ENCODE measurements around the gene BDKRB2. TPM values are rescaled to one million over a fixed set of nuclear protein-coding genes. Genes with fewer than 3 reads are reported as not detected.

Gene BDKRB2
- total RNA-seq, 1 experiment from 2014 or later: 0.28 TPM

DNA sequence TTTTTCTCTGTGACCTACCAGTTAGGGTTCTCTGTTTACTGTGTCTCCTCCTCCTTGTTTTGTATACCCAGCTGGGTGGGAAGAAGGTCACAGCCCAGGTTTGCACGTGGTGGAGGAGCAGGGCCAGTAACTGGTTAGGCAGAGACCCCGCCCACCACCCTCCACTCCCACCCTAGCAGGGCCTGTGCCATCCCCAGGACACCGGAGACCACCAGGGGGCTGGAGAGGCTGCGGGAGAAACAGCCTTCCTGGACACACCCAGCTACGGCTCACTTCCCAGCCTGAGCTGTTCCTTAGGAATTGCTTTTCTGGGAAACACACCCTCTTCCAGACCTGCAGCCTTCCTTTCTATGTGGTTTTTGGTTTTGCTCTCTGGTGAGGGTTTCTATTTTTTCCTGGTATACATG is 21.1 kb downstream of the BDKRB2 start:
- intact Hi-C loops (cut with micrococcal nuclease; ENCODE audit: unreplicated experiment): no loop called here
- ChIA-PET CTCF (interaction anchor here (0.6 kb wide), 1 partner anchor 21 kb away, joined by 3 read pairs; no protein-coding TSS in a partner anchor), POLR2A (ENCODE audit: unreplicated experiment) (interaction anchor here (0.6 to 0.7 kb wide), 2 partner anchors 14 to 21 kb away, joined by 5 to 26 read pairs; no protein-coding TSS in a partner anchor)
- TF ChIP-seq, protein P1, sequence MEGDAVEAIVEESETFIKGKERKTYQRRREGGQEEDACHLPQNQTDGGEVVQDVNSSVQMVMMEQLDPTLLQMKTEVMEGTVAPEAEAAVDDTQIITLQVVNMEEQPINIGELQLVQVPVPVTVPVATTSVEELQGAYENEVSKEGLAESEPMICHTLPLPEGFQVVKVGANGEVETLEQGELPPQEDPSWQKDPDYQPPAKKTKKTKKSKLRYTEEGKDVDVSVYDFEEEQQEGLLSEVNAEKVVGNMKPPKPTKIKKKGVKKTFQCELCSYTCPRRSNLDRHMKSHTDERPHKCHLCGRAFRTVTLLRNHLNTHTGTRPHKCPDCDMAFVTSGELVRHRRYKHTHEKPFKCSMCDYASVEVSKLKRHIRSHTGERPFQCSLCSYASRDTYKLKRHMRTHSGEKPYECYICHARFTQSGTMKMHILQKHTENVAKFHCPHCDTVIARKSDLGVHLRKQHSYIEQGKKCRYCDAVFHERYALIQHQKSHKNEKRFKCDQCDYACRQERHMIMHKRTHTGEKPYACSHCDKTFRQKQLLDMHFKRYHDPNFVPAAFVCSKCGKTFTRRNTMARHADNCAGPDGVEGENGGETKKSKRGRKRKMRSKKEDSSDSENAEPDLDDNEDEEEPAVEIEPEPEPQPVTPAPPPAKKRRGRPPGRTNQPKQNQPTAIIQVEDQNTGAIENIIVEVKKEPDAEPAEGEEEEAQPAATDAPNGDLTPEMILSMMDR (conservative IDR thresholded peaks at IDR 0.05): peak; percentile 46
- no peak for TF ChIP-seq EZH2 (IDR thresholded peaks at IDR 0.05; ENCODE audit: low read depth)
- Histone ChIP-seq H3K9me2 (ENCODE audit: insufficient read depth) (no peaks in the 10 kb centered on the region), H3K4me2 (peak overlapping the region; percentile 49), H3F3A (ENCODE audit: insufficient read depth, low read depth) (peaks cover 10% of the 10 kb centered on the region; the same call in 1 of the 2 replicates), H2AFZ (no peak overlapping the region), H3K27ac (peak overlapping the region; percentile 53), H3K4me1 (replicated peaks; ENCODE audit: insufficient read depth) (peaks cover 22% of the 10 kb centered on the region), H3K79me2 (ENCODE audit: low read depth) (no peaks in the 10 kb centered on the region), H3K9me3 (ENCODE audit: insufficient read depth, low read depth) (no peaks in the 10 kb centered on the region), H4K20me1 (ENCODE audit: insufficient read depth) (no peaks in the 10 kb centered on the region), H3K4me3 (no peak overlapping the region), H3K27me3 (ENCODE audit: insufficient read depth, low read depth) (no peaks in the 10 kb centered on the region), H3K36me3 (ENCODE audit: low read depth) (no peaks in the 10 kb centered on the region)
- peak; percentile 45 to 70 for DNase-seq
- no TSS peak for BruUV-seq (replicated peaks)

DNA sequence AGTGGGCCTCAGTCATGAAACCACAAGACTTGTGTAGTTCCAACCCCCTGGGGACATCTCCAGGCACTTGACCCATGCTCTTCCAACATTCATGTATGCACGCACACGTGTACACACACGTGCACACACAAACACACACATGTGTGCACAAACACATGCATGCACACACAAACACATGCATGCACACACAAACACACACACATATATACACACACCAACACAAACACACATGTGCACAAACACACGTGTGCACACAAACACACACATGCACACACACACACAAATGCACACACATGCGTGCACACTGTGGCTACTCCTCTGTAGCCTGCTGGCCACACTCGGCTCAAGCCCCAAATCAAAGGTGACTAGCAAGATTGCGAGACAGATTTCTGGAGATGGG is 22.8 kb downstream of the BDKRB2 start:
- no TSS peak for BruUV-seq (replicated peaks)
- Histone ChIP-seq H3K79me2 (ENCODE audit: low read depth) (no peaks in the 10 kb centered on the region), H3F3A (ENCODE audit: insufficient read depth, low read depth) (peaks cover 10% of the 10 kb centered on the region; the same call in 1 of the 2 replicates), H3K27me3 (ENCODE audit: insufficient read depth, low read depth) (no peaks in the 10 kb centered on the region), H3K9me2 (ENCODE audit: insufficient read depth) (no peaks in the 10 kb centered on the region), H3K27ac (no peak overlapping the region), H3K4me3 (no peak overlapping the region), H3K4me2 (no peak overlapping the region), H3K9me3 (ENCODE audit: insufficient read depth, low read depth) (no peaks in the 10 kb centered on the region), H2AFZ (no peak overlapping the region), H4K20me1 (ENCODE audit: insufficient read depth) (no peaks in the 10 kb centered on the region), H3K4me1 (replicated peaks; ENCODE audit: insufficient read depth) (peaks cover 22% of the 10 kb centered on the region), H3K36me3 (ENCODE audit: low read depth) (no peaks in the 10 kb centered on the region)
- intact Hi-C loops (cut with micrococcal nuclease; ENCODE audit: unreplicated experiment): no loop called here
- ChIA-PET POLR2A (ENCODE audit: unreplicated experiment) (no interaction called here), CTCF (no interaction called here)
- TF ChIP-seq, protein P1 (conservative IDR thresholded peaks at IDR 0.05): no peak
- TF ChIP-seq EZH2 (IDR thresholded peaks at IDR 0.05; ENCODE audit: low read depth): no peak
- DNase-seq: no peak

DNA sequence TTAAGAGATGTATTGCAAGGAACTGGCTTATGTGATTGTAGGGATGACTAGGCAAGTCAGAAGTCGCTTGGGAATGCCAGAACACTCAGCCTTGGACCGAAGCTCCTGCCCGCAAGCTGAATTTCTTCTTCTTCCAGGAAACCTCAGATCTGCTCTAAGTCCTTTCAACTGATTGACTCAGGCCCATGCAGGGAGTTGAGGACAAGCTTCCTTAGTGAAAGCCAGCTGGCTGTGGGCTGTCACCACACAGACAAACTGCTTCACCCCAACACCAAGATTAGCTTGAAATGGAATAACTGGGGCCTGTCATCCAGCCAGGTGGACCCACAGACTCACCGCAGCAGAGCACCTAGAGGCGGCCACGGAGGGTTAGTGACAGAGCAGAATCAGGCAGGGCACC is 24.7 kb downstream of the BDKRB2 start:
- no TSS peak for BruUV-seq (replicated peaks)
- no peaks in the 10 kb centered on the region for H3K9me2 ChIP-seq (ENCODE audit: insufficient read depth)
- ChIA-PET POLR2A (ENCODE audit: unreplicated experiment) (no interaction called here), CTCF (no interaction called here)
- no peaks in the 10 kb centered on the region for H3K79me2 ChIP-seq (ENCODE audit: low read depth)
- DNase-seq: no peak
- no peak overlapping the region for H3K4me3 ChIP-seq
- no peaks in the 10 kb centered on the region for H3K27me3 ChIP-seq (ENCODE audit: insufficient read depth, low read depth)
- no peaks in the 10 kb centered on the region for H4K20me1 ChIP-seq (ENCODE audit: insufficient read depth)
- no peaks in the 10 kb centered on the region for H3K36me3 ChIP-seq (ENCODE audit: low read depth)
- H3K27ac ChIP-seq: no peak overlapping the region
- no peak overlapping the region for H2AFZ ChIP-seq
- no peak for TF ChIP-seq EZH2 (IDR thresholded peaks at IDR 0.05; ENCODE audit: low read depth)
- TF ChIP-seq, protein P1 (conservative IDR thresholded peaks at IDR 0.05): no peak
- no peak overlapping the region for H3K4me2 ChIP-seq
- peaks cover 22% of the 10 kb centered on the region for H3K4me1 ChIP-seq (replicated peaks; ENCODE audit: insufficient read depth)
- intact Hi-C loops (cut with micrococcal nuclease; ENCODE audit: unreplicated experiment): no loop called here
- peaks cover 10% of the 10 kb centered on the region; the same call in 1 of the 2 replicates for H3F3A ChIP-seq (ENCODE audit: insufficient read depth, low read depth)
- H3K9me3 ChIP-seq (ENCODE audit: insufficient read depth, low read depth): no peaks in the 10 kb centered on the region

Data from PC-9 (cell line).